IMR-90 (cell line): Measurements from ENCODE around the gene LYVE1. TPM values are rescaled to one million over a fixed set of nuclear protein-coding genes. Genes with fewer than 3 reads are reported as not detected.

Experiments used
- ATAC-seq: fragments of 200-7000 bp; cut with Tn5 transposase; 2 replicates; pipeline ENCODE4 v1.9.1; 2020; ENCODE audit warnings: low read depth, mild to moderate bottlenecking, moderate library complexity
- BruUV-seq: library from RNA; stranded (reverse); fragments of 400-500 nt; replicated peaks from 2 replicates; lab custom pipeline; 2021; lab: Mats Ljungman, UMichigan
- CTCF ChIA-PET: fragments of 300-600 bp; formaldehyde crosslinking; extraction: SDS; loops from one replicate; lab custom pipeline; 2021; ENCODE audit warnings: antibody characterized with exemption; lab: Yijun Ruan, JAX
- POLR2A ChIA-PET: fragments of 300-600 bp; sonication (Branson Sonifier 250); formaldehyde crosslinking; loops from one replicate; lab custom pipeline; 2022; ENCODE audit warnings: antibody characterized with exemption; ENCODE audit not compliant: unreplicated experiment; lab: Charles Lee
- DNase-seq: peaks from one replicate; pipeline ENCODE4 v3.0.0; 2013
- H2AFZ ChIP-seq: replicated peaks from 2 replicates; pipeline ENCODE3; 2013; ENCODE audit warnings: low read length, mild to moderate bottlenecking; ENCODE audit not compliant: poor library complexity
- H2AK5ac ChIP-seq: 2 replicates; pipeline ENCODE4 v1.6.1; 2013; ENCODE audit warnings: low read depth, low read length, inconsistent platforms
- H2AK9ac ChIP-seq: replicated peaks from 2 replicates; pipeline ENCODE3; 2013; ENCODE audit warnings: mild to moderate bottlenecking, low read depth, low read length, moderate library complexity; ENCODE audit not compliant: poor library complexity
- H2BK120ac ChIP-seq: 2 replicates; pipeline ENCODE4 v1.6.1; 2013; ENCODE audit warnings: low read depth, low read length, inconsistent platforms
- H2BK15ac ChIP-seq: 3 replicates; pipeline ENCODE4 v1.6.1; 2013; ENCODE audit warnings: low read depth, low read length, inconsistent platforms
- H2BK20ac ChIP-seq: 2 replicates; pipeline ENCODE4 v1.6.1; 2013; ENCODE audit warnings: low read depth, mild to moderate bottlenecking, inconsistent platforms, low read length, moderate library complexity
- H2BK5ac ChIP-seq: 2 replicates; pipeline ENCODE4 v1.6.1; 2013; ENCODE audit warnings: mild to moderate bottlenecking, low read depth, low read length, inconsistent platforms; ENCODE audit not compliant: poor library complexity, severe bottlenecking
- H3K14ac ChIP-seq: replicated peaks from 2 replicates; pipeline ENCODE4 v1.6.1; 2013; ENCODE audit warnings: low read depth, low read length, inconsistent platforms
- H3K18ac ChIP-seq: 2 replicates; pipeline ENCODE4 v1.6.1; 2013; ENCODE audit warnings: low read depth, low read length, control low read depth
- H3K23ac ChIP-seq: 2 replicates; pipeline ENCODE4 v1.6.1; 2013; ENCODE audit warnings: low read depth, low read length, inconsistent platforms
- H3K27ac ChIP-seq: 2 replicates; pipeline ENCODE4 v1.5.1; 2013; ENCODE audit warnings: mild to moderate bottlenecking, control low read depth, low read length; ENCODE audit not compliant: insufficient read depth
- H3K27me3 ChIP-seq: 2 replicates; pipeline ENCODE4 v1.6.1; 2013; ENCODE audit warnings: low read length; ENCODE audit not compliant: control insufficient read depth, insufficient read depth
- H3K36me3 ChIP-seq: 2 replicates; pipeline ENCODE4 v1.6.1; 2013; ENCODE audit warnings: low read length, mixed read lengths; ENCODE audit not compliant: control insufficient read depth, insufficient read depth
- H3K4ac ChIP-seq: 2 replicates; pipeline ENCODE4 v1.6.1; 2013; ENCODE audit warnings: low read depth, low read length, inconsistent platforms
- H3K4me1 ChIP-seq: 2 replicates; pipeline ENCODE4 v1.6.1; 2013; ENCODE audit warnings: low read length, mixed read lengths; ENCODE audit not compliant: control insufficient read depth, insufficient read depth
- H3K4me2 ChIP-seq: 2 replicates; pipeline ENCODE4 v1.6.1; 2013; ENCODE audit warnings: low read depth, mild to moderate bottlenecking, control low read depth, low read length, moderate library complexity
- H3K4me3 ChIP-seq: 2 replicates; pipeline ENCODE4 v1.5.1; 2013; ENCODE audit warnings: low read depth, mild to moderate bottlenecking, control low read depth, low read length, moderate library complexity; ENCODE audit not compliant: insufficient read depth
- H3K56ac ChIP-seq: 2 replicates; pipeline ENCODE4 v1.6.1; 2013; ENCODE audit warnings: low read length, inconsistent platforms; ENCODE audit not compliant: insufficient read depth; ENCODE audit errors: extremely low read depth
- H3K79me1 ChIP-seq, 2 experiments: 2 replicates each; pipeline ENCODE4 v1.6.1; 2013; ENCODE audit warnings: low read length in 2 of 2, inconsistent platforms in 1 of 2, low read depth in 1 of 2
- H3K9ac ChIP-seq: 2 replicates; pipeline ENCODE4 v1.6.1; 2013; ENCODE audit warnings: low read depth, low read length, control low read depth
- H3K9me1 ChIP-seq: 2 replicates; pipeline ENCODE4 v1.6.1; 2013; ENCODE audit warnings: low read length, inconsistent platforms; ENCODE audit not compliant: insufficient read depth
- H3K9me3 ChIP-seq: 2 replicates; pipeline ENCODE4 v1.6.1; 2013; ENCODE audit warnings: low read length; ENCODE audit not compliant: control insufficient read depth, insufficient read depth
- H4K20me1 ChIP-seq: 2 replicates; pipeline ENCODE4 v1.6.1; 2013; ENCODE audit warnings: low read length, inconsistent platforms; ENCODE audit not compliant: insufficient read depth
- H4K5ac ChIP-seq: 2 replicates; pipeline ENCODE4 v1.6.1; 2013; ENCODE audit warnings: mild to moderate bottlenecking, low read depth, low read length, control low read depth
- H4K8ac ChIP-seq, 2 experiments: 2 replicates each; pipeline ENCODE4 v1.6.1; 2013; ENCODE audit warnings: low read depth in 2 of 2, low read length in 2 of 2, control low read depth in 1 of 2, inconsistent platforms in 1 of 2
- H4K91ac ChIP-seq: 2 replicates; pipeline ENCODE4 v1.6.1; 2013; ENCODE audit warnings: low read depth, low read length, inconsistent platforms; ENCODE audit not compliant: insufficient read depth
- BHLHE40 ChIP-seq: fragments of 150-350 bp; IDR thresholded peaks from 2 replicates; pipeline ENCODE4 v1.6.1; 2016; ENCODE audit warnings: mild to moderate bottlenecking, low read depth, low read length
- ELK1 ChIP-seq: fragments of 150-350 bp; IDR thresholded peaks from 2 replicates; pipeline ENCODE4 v1.6.1; 2016; ENCODE audit warnings: low read depth, mild to moderate bottlenecking, low read length, moderate library complexity, borderline replicate concordance
- FOS ChIP-seq: fragments of 150-350 bp; IDR thresholded peaks from 2 replicates; pipeline ENCODE4 v1.6.1; 2016; ENCODE audit warnings: low read depth, low read length
- MAZ ChIP-seq: IDR thresholded peaks from 2 replicates; pipeline ENCODE4 v1.6.1; 2012; ENCODE audit warnings: low read depth, mild to moderate bottlenecking, low read length, improper control_type of control experiment, moderate library complexity, borderline replicate concordance
- MXI1 ChIP-seq: IDR thresholded peaks from 2 replicates; pipeline ENCODE4 v1.6.1; 2012; ENCODE audit warnings: low read depth, mild to moderate bottlenecking, low read length, moderate library complexity, borderline replicate concordance
- NFE2L2 ChIP-seq: fragments of 150-350 bp; IDR thresholded peaks from 2 replicates; pipeline ENCODE4 v1.6.1; 2016; ENCODE audit warnings: low read depth, mild to moderate bottlenecking, low read length
- POLR2A ChIP-seq: IDR thresholded peaks from 2 replicates; pipeline ENCODE4 v1.6.1; 2012; ENCODE audit warnings: mild to moderate bottlenecking, low read depth, low read length
- RAD21 ChIP-seq: IDR thresholded peaks from 2 replicates; pipeline ENCODE4 v1.6.1; 2012; ENCODE audit warnings: low read length, improper control_type of control experiment
- RCOR1 ChIP-seq: IDR thresholded peaks from 2 replicates; pipeline ENCODE4 v1.6.1; 2012; ENCODE audit warnings: mild to moderate bottlenecking, low read length, improper control_type of control experiment; ENCODE audit not compliant: insufficient replicate concordance
- SMC3 ChIP-seq: fragments of 150-350 bp; IDR thresholded peaks from 2 replicates; pipeline ENCODE4 v1.6.1; 2016; ENCODE audit warnings: low read depth, mild to moderate bottlenecking, antibody characterized with exemption, low read length, moderate library complexity
- USF2 ChIP-seq: fragments of 150-350 bp; IDR thresholded peaks from 2 replicates; pipeline ENCODE4 v1.6.1; 2017; ENCODE audit warnings: mild to moderate bottlenecking, antibody characterized with exemption, low read length, low read depth
- WGBS, 2 experiments: methylation state at CpG; one replicate each; pipeline versions ENCODE4 v1.1.5 to v1.1.7; 2013; ENCODE audit warnings: missing lambda C conversion rate in 2 of 2; ENCODE audit not compliant: insufficient read length in 1 of 2; ENCODE audit errors: extremely low coverage in 2 of 2; 5-methylcytosine and 5-hydroxymethylcytosine counted together
- dilution Hi-C: fragments of 300-500 bp; cut with HindIII; formaldehyde crosslinking; loops from one replicate; pipeline ENCODE4 v1.14.3; 2018; ENCODE audit warnings: low sequenced_read_pairs; ENCODE audit not compliant: unreplicated experiment
- in situ Hi-C: fragments of 300-500 bp; cut with MboI; formaldehyde crosslinking; loops from 3 replicates; pipeline ENCODE4 v1.14.3; 2019; ENCODE audit warnings: low sequenced_read_pairs, inconsistent platforms, mixed read lengths
- intact Hi-C: fragments of 100-400 bp; cut with micrococcal nuclease; formaldehyde crosslinking; loops from 2 replicates; pipeline ENCODE4 v1.10.0; 2022
- polyA plus RNA-seq, 3 experiments: library from polyadenylated mRNA; depleted of rRNA; stranded (reverse); fragments of >200 nt; gene quantifications; 2 replicates each; pipeline ENCODE4 v1.2.3, GENCODE V29; 2012; ENCODE audit warnings: low replicate concordance in 1 of 3
- total RNA-seq: library from RNA; depleted of rRNA; stranded (reverse); fragments of >200 nt; gene quantifications from 2 replicates; pipeline ENCODE4 v1.2.3, GENCODE V29; 2012

The LYVE1 gene
- total and polyA plus RNA-seq, 2 of the 4 experiments (the other 2 are of a cell fraction): not detected

- dilution Hi-C loops (no loop called here), intact Hi-C loops (no loop called here), in situ Hi-C loops (no loop called here)
- ChIA-PET POLR2A (no interaction called here), CTCF (interaction anchor here (0.6 kb wide), 1 partner anchor 305 kb away, joined by 3 read pairs; no protein-coding TSS in a partner anchor)
- Histone ChIP-seq H2AK9ac (no peak overlapping the region), H3K9me3 (no peaks in the 10 kb centered on the region), H2BK20ac (no peak overlapping the region), H3K36me3 (no peaks in the 10 kb centered on the region), H3K56ac (no peak overlapping the region), H2BK15ac (no peak overlapping the region), H3K79me1 (peaks cover 23 to 43% of the 10 kb centered on the region in 2 experiments), H4K8ac (no peak overlapping the region), H4K20me1 (no peaks in the 10 kb centered on the region; the same call in 1 of the 2 replicates), H3K4me2 (no peak overlapping the region; the same call in 1 of the 2 replicates), H3K27me3 (no peaks in the 10 kb centered on the region), H3K9me1 (peaks cover 7% of the 10 kb centered on the region), H2BK5ac (no peak overlapping the region), H3K23ac (no peak overlapping the region), H3K27ac (no peak overlapping the region), H2AFZ (no peak overlapping the region), H3K14ac (no peak overlapping the region), H4K5ac (no peak overlapping the region), H2AK5ac (no peak overlapping the region), H4K91ac (no peak overlapping the region), H3K4ac (no peak overlapping the region), H3K9ac (no peak overlapping the region), H3K4me1 (peaks cover 2% of the 10 kb centered on the region), H3K18ac (no peak overlapping the region), H3K4me3 (no peak overlapping the region), H2BK120ac (no peak overlapping the region)
- no TSS peak for BruUV-seq
- TF ChIP-seq USF2: no peak
- TF ChIP-seq MAZ: no peak
- TF ChIP-seq SMC3: no peak
- no peak for TF ChIP-seq BHLHE40
- no peak for TF ChIP-seq RCOR1
- no peak for TF ChIP-seq NFE2L2
- TF ChIP-seq MXI1: no peak
- TF ChIP-seq POLR2A: no peak
- no peak for TF ChIP-seq ELK1
- TF ChIP-seq RAD21: no peak
- TF ChIP-seq FOS: no peak
- ATAC-seq: no peak
- no peak for DNase-seq
- WGBS, 2 experiments: no CpG with 5 or more reads among the region's 1 CpG
Measured at GRCh38 chr11:10538924-10539323, 29.5 kb downstream of the LYVE1 start.
